HCT116 (cell line): ENCODE measurements around the gene EEFSEC. TPM values are rescaled to one million over a fixed set of nuclear protein-coding genes. Genes with fewer than 3 reads are reported as not detected.

Experiments used
- ATAC-seq: fragments of 200-7000 bp; cut with Tn5 transposase; 2 replicates; pipeline ENCODE4 v1.9.1; 2020; ENCODE audit warnings: mild to moderate bottlenecking, moderate library complexity
- BruUV-seq: library from RNA; stranded (reverse); fragments of 400-500 nt; replicated peaks from 2 replicates; lab custom pipeline; 2021; lab: Mats Ljungman, UMichigan
- CTCF ChIA-PET: fragments of 300-600 bp; sonication (Branson Sonifier 250); formaldehyde crosslinking; loops from one replicate; lab custom pipeline; 2021; ENCODE audit warnings: antibody characterized with exemption; lab: Charles Lee
- POLR2A ChIA-PET: fragments of 300-600, 350-600 bp; sonication (Branson Sonifier 250); formaldehyde crosslinking; loops from one replicate; lab custom pipeline; 2021; ENCODE audit warnings: antibody characterized with exemption; lab: Charles Lee
- RAD21 ChIA-PET, 2 experiments: fragments of 300-600 bp; sonication (Branson Sonifier 250); formaldehyde crosslinking; loops; one replicate each; lab custom pipeline; 2023; ENCODE audit warnings: low total read pairs in 2 of 2; ENCODE audit not compliant: uncharacterized antibody in 2 of 2, unreplicated experiment in 2 of 2, low non-redundant PET in 1 of 2; lab: Charles Lee
- DNase-seq: peaks from one replicate; pipeline ENCODE4 v3.0.0-alpha.2; 2010; ENCODE audit warnings: low read depth, low spot score
- H2AFZ ChIP-seq: fragments of 200-600 bp; shearing (Covaris generic), sonication (generic); 2 replicates; pipeline ENCODE4 v1.6.1; 2017; ENCODE audit warnings: low read depth, mixed run types, mixed read lengths, antibody characterized with exemption, low read length; ENCODE audit not compliant: poor library complexity, severe bottlenecking
- H3K27ac ChIP-seq: 2 replicates; pipeline ENCODE4 v1.5.1; 2012; ENCODE audit warnings: low read depth, low read length
- H3K27me3 ChIP-seq: fragments of 200-600 bp; sonication (generic); 2 replicates; pipeline ENCODE4 v1.6.1; 2016; ENCODE audit warnings: mixed run types, low read length, mixed read lengths; ENCODE audit not compliant: insufficient read depth
- H3K36me3 ChIP-seq, 2 experiments: fragments of 200-500 bp in 1 of 2; fragments of 200-600 bp in 1 of 2; sonication (Bioruptor generic) in 1 of 2; sonication (generic) in 1 of 2; 2 replicates each; pipeline versions ENCODE4 v1.5.1 to v1.6.1; 2014 to 2016; ENCODE audit warnings: low read length in 2 of 2, inconsistent platforms in 1 of 2, mixed read lengths in 1 of 2, mixed run types in 1 of 2; ENCODE audit not compliant: insufficient read depth in 2 of 2, control insufficient read depth in 1 of 2
- H3K4me1 ChIP-seq, 2 experiments: fragments of 200-600 bp in 1 of 2; sonication (generic) in 1 of 2; 2 replicates each; pipeline versions ENCODE4 v1.5.1 to v1.6.1; 2012 to 2017; ENCODE audit warnings: low read length in 2 of 2, inconsistent platforms in 1 of 2, mild to moderate bottlenecking in 1 of 2, mixed read lengths in 1 of 2, mixed run types in 1 of 2, moderate library complexity in 1 of 2; ENCODE audit not compliant: insufficient read depth in 2 of 2, control insufficient read depth in 1 of 2
- H3K4me2 ChIP-seq: fragments of 200-600 bp; sonication (generic); 2 replicates; pipeline ENCODE4 v1.6.1; 2017; ENCODE audit warnings: mixed run types, low read length, mixed read lengths
- H3K4me3 ChIP-seq, 2 experiments: fragments of 200-600 bp in 1 of 2; sonication (generic) in 1 of 2; replicated peaks in 1 of 2; 2 replicates each; pipeline ENCODE4 v1.5.1; 2011 to 2016; ENCODE audit warnings: low read length in 2 of 2, control low read depth in 1 of 2, low read depth in 1 of 2, mild to moderate bottlenecking in 1 of 2, mixed read lengths in 1 of 2, mixed run types in 1 of 2
- H3K79me2 ChIP-seq: fragments of 200-600 bp; sonication (generic); 2 replicates; pipeline ENCODE4 v1.6.1; 2017; ENCODE audit warnings: mild to moderate bottlenecking, mixed run types, low read length, moderate library complexity, mixed read lengths; ENCODE audit not compliant: insufficient read depth
- H3K9ac ChIP-seq: fragments of 200-600 bp; sonication (generic); 2 replicates; pipeline ENCODE4 v1.6.1; 2016; ENCODE audit warnings: low read length, mixed read lengths
- H3K9me2 ChIP-seq: fragments of 200-600 bp; sonication (generic), shearing (Covaris generic); 2 replicates; pipeline ENCODE4 v1.6.1; 2017; ENCODE audit warnings: mixed run types, mild to moderate bottlenecking, moderate library complexity; ENCODE audit not compliant: insufficient read depth
- H3K9me3 ChIP-seq, 2 experiments: fragments of 200-500 bp in 1 of 2; fragments of 200-600 bp in 1 of 2; sonication (Bioruptor generic) in 1 of 2; sonication (generic) in 1 of 2; 2 replicates each; pipeline ENCODE4 v1.6.1; 2014 to 2017; ENCODE audit warnings: low read length in 2 of 2, mixed read lengths in 2 of 2, inconsistent platforms in 1 of 2, low read depth in 1 of 2, mild to moderate bottlenecking in 1 of 2, mixed run types in 1 of 2, moderate library complexity in 1 of 2; ENCODE audit not compliant: control insufficient read depth in 1 of 2, insufficient read depth in 1 of 2
- H4K20me1 ChIP-seq: fragments of 200-600 bp; sonication (generic), shearing (Covaris generic); 2 replicates; pipeline ENCODE4 v1.6.1; 2017; ENCODE audit warnings: mixed run types, mild to moderate bottlenecking, moderate library complexity; ENCODE audit not compliant: insufficient read depth
- CBX3 ChIP-seq: IDR thresholded peaks from 2 replicates; pipeline ENCODE4 v1.6.1; 2012; ENCODE audit warnings: low read depth
- EGR1 ChIP-seq: IDR thresholded peaks from 2 replicates; pipeline ENCODE4 v1.6.1; 2012; ENCODE audit warnings: low read depth
- ELF1 ChIP-seq: IDR thresholded peaks from 2 replicates; pipeline ENCODE4 v1.6.1; 2012; ENCODE audit warnings: low read depth, borderline replicate concordance
- EZH2 ChIP-seq: fragments of 200-600 bp; sonication (generic); IDR thresholded peaks from 2 replicates; pipeline ENCODE4 v1.6.1; 2017; ENCODE audit warnings: antibody characterized with exemption, mixed run types
- EZH2phosphoT487 ChIP-seq: fragments of 200-600 bp; IDR thresholded peaks from 2 replicates; pipeline ENCODE4 v1.6.1; 2018; ENCODE audit warnings: antibody characterized with exemption, borderline replicate concordance
- FOSL1 ChIP-seq: IDR thresholded peaks from 2 replicates; pipeline ENCODE4 v1.6.1; 2012; ENCODE audit warnings: low read depth
- JUND ChIP-seq: IDR thresholded peaks from 2 replicates; pipeline ENCODE4 v1.6.1; 2012
- POLR2AphosphoS5 ChIP-seq: IDR thresholded peaks from 2 replicates; pipeline ENCODE4 v1.6.1; 2011; ENCODE audit warnings: mild to moderate bottlenecking, low read depth, low read length, moderate library complexity
- RAD21 ChIP-seq: IDR thresholded peaks from 2 replicates; pipeline ENCODE4 v1.6.1; 2012; ENCODE audit warnings: low read depth, mild to moderate bottlenecking
- SP1 ChIP-seq: IDR thresholded peaks from 2 replicates; pipeline ENCODE4 v1.6.1; 2012; ENCODE audit warnings: low read depth
- SRF ChIP-seq: IDR thresholded peaks from 2 replicates; pipeline ENCODE4 v1.6.1; 2012; ENCODE audit warnings: low read depth
- TCF7L2 ChIP-seq: IDR thresholded peaks from 2 replicates; pipeline ENCODE4 v1.7.0; 2011; ENCODE audit warnings: borderline replicate concordance, inconsistent platforms; ENCODE audit not compliant: insufficient read depth, insufficient read length; ENCODE audit errors: extremely low read depth
- ZNF274 ChIP-seq: fragments of 200-500 bp; sonication (Bioruptor generic); IDR thresholded peaks from 2 replicates; pipeline ENCODE4 v1.6.1; 2014; ENCODE audit warnings: mild to moderate bottlenecking, low read depth, low read length, inconsistent platforms
- intact Hi-C: fragments of 100-400 bp; cut with micrococcal nuclease; formaldehyde crosslinking; loops from 2 replicates; pipeline ENCODE4 v1.10.0; 2022
- total RNA-seq: library from RNA; stranded (reverse); gene quantifications from one replicate; pipeline ENCODE4 v1.2.1, GENCODE V29; 2021; ENCODE audit not compliant: unreplicated experiment
- TF ChIP-seq, protein P1 (sequence below): IDR thresholded peaks from 2 replicates; pipeline ENCODE4 v1.6.1; 2012
- TF ChIP-seq, protein P2 (sequence below): IDR thresholded peaks from 2 replicates; pipeline ENCODE4 v1.6.1; 2012; ENCODE audit warnings: low read depth
- TF ChIP-seq, protein P3 (sequence below), 3 experiments: fragments of 200-600 bp in 1 of 3; sonication (generic) in 1 of 3; IDR thresholded peaks in 2 of 3; conservative IDR thresholded peaks in 1 of 3; 2 replicates each; pipeline ENCODE4 v1.5.1; 2012 to 2017; ENCODE audit warnings: low read depth in 2 of 3, low read length in 2 of 3, antibody characterized with exemption in 1 of 3, borderline replicate concordance in 1 of 3, control low read depth in 1 of 3, mild to moderate bottlenecking in 1 of 3, mixed read lengths in 1 of 3, mixed run types in 1 of 3, moderate library complexity in 1 of 3; ENCODE audit not compliant: insufficient read depth in 1 of 3

Gene EEFSEC
- total RNA-seq, 1 experiment from 2014 or later = 16.1 TPM

- POLR2A ChIA-PET = no interaction called here
- Histone ChIP-seq H3K9me3 (peaks cover 0 to 11% of the 10 kb centered on the region in 2 experiments; a peak in 1 of 4 replicates), H3K4me3 (no peak overlapping the region), H3K36me3 (no peaks in the 10 kb centered on the region), H4K20me1 (no peaks in the 10 kb centered on the region; the same call in 1 of the 2 replicates), H3K27me3 (peaks cover 25% of the 10 kb centered on the region), H3K4me2 (no peak overlapping the region), H3K4me1 (peaks cover 42 to 69% of the 10 kb centered on the region in 2 experiments), H2AFZ (no peak overlapping the region), H3K9me2 (no peaks in the 10 kb centered on the region), H3K79me2 (no peaks in the 10 kb centered on the region), H3K27ac (no peak overlapping the region), H3K9ac (no peak overlapping the region)
- DNase-seq = no peak
- BruUV-seq = no TSS peak
- intact Hi-C loops = loop anchor here (5.0 kb wide), 1 partner anchor 68 kb away; no protein-coding TSS in a partner anchor
- no peak for ATAC-seq
- TF ChIP-seq TCF7L2 (no peak), SP1 (no peak), EGR1 (no peak)
- RAD21 ChIA-PET = no interaction called here
- CTCF ChIA-PET = no interaction called here
Observed at GRCh38 chr3:128418900-128419299, 265.6 kb downstream of the EEFSEC start.

DNA sequence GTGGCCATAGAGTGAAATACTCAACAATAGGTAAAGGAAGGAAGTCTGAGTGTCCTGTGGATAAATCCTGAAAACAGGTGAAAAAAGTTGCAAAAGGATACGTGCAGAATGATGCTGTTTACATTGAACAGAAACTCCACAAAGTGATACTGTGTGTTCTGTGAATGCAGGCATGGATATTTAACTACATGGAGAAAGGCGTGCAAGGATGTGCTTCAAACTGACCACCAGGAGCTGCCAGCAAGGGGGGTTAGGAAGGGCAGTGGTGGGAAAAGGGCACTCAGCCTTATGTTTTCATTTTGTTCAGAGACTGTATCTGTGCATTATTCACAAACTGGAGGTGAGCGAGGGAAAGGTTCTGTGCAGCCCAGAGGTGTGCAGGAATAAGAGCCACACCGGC is 266.0 kb downstream of the EEFSEC start:
- ChIA-PET POLR2A (no interaction called here), CTCF (no interaction called here), RAD21 (no interaction called here)
- no peak overlapping the region for H3K4me3 ChIP-seq
- H3K4me2 ChIP-seq = no peak overlapping the region
- DNase-seq = no peak
- H2AFZ ChIP-seq = no peak overlapping the region
- peaks cover 25% of the 10 kb centered on the region for H3K27me3 ChIP-seq
- TF ChIP-seq POLR2AphosphoS5 (no peak), ELF1 (no peak), EGR1 (no peak), RAD21 (no peak), ZNF274 (no peak), EZH2phosphoT487 (no peak), SRF (no peak), FOSL1 (no peak), CBX3 (no peak), JUND (no peak), SP1 (no peak), EZH2 (no peak)
- TF ChIP-seq, protein P1, sequence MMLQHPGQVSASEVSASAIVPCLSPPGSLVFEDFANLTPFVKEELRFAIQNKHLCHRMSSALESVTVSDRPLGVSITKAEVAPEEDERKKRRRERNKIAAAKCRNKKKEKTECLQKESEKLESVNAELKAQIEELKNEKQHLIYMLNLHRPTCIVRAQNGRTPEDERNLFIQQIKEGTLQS = no peak
- TF ChIP-seq, protein P2, sequence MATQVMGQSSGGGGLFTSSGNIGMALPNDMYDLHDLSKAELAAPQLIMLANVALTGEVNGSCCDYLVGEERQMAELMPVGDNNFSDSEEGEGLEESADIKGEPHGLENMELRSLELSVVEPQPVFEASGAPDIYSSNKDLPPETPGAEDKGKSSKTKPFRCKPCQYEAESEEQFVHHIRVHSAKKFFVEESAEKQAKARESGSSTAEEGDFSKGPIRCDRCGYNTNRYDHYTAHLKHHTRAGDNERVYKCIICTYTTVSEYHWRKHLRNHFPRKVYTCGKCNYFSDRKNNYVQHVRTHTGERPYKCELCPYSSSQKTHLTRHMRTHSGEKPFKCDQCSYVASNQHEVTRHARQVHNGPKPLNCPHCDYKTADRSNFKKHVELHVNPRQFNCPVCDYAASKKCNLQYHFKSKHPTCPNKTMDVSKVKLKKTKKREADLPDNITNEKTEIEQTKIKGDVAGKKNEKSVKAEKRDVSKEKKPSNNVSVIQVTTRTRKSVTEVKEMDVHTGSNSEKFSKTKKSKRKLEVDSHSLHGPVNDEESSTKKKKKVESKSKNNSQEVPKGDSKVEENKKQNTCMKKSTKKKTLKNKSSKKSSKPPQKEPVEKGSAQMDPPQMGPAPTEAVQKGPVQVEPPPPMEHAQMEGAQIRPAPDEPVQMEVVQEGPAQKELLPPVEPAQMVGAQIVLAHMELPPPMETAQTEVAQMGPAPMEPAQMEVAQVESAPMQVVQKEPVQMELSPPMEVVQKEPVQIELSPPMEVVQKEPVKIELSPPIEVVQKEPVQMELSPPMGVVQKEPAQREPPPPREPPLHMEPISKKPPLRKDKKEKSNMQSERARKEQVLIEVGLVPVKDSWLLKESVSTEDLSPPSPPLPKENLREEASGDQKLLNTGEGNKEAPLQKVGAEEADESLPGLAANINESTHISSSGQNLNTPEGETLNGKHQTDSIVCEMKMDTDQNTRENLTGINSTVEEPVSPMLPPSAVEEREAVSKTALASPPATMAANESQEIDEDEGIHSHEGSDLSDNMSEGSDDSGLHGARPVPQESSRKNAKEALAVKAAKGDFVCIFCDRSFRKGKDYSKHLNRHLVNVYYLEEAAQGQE = no peak
- TF ChIP-seq, protein P3, sequence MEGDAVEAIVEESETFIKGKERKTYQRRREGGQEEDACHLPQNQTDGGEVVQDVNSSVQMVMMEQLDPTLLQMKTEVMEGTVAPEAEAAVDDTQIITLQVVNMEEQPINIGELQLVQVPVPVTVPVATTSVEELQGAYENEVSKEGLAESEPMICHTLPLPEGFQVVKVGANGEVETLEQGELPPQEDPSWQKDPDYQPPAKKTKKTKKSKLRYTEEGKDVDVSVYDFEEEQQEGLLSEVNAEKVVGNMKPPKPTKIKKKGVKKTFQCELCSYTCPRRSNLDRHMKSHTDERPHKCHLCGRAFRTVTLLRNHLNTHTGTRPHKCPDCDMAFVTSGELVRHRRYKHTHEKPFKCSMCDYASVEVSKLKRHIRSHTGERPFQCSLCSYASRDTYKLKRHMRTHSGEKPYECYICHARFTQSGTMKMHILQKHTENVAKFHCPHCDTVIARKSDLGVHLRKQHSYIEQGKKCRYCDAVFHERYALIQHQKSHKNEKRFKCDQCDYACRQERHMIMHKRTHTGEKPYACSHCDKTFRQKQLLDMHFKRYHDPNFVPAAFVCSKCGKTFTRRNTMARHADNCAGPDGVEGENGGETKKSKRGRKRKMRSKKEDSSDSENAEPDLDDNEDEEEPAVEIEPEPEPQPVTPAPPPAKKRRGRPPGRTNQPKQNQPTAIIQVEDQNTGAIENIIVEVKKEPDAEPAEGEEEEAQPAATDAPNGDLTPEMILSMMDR (IDR thresholded peaks at IDR 0.05 in 2 of 3, conservative IDR thresholded peaks at IDR 0.05 in 1 of 3; ENCODE audit: borderline replicate concordance in 1 of 3, insufficient read depth in 1 of 3, low read depth in 2 of 3, low read length in 2 of 3) = no peak
- BruUV-seq = no TSS peak
- H3K27ac ChIP-seq = no peak overlapping the region
- H3K9me3 ChIP-seq = peaks cover 0 to 11% of the 10 kb centered on the region in 2 experiments; a peak in 1 of 4 replicates
- no peaks in the 10 kb centered on the region for H3K9me2 ChIP-seq
- H4K20me1 ChIP-seq = no peaks in the 10 kb centered on the region; the same call in 1 of the 2 replicates
- no peaks in the 10 kb centered on the region for H3K36me3 ChIP-seq
- H3K79me2 ChIP-seq = no peaks in the 10 kb centered on the region
- no peak for ATAC-seq
- intact Hi-C loops = loop anchor here (5.0 kb wide), 1 partner anchor 68 kb away; no protein-coding TSS in a partner anchor
- no peak overlapping the region for H3K9ac ChIP-seq
- H3K4me1 ChIP-seq = peaks cover 46 to 73% of the 10 kb centered on the region in 2 experiments
